GM12878 (cell line): ENCODE results near the gene PITRM1. TPM values are rescaled to one million over a fixed set of nuclear protein-coding genes. Genes with fewer than 3 reads are reported as not detected.

Experiments used
- ATAC-seq: fragments of 200-7000 bp; cut with Tn5 transposase; 3 replicates; pipeline ENCODE4 v1.9.1; 2020; ENCODE audit warnings: mild to moderate bottlenecking, moderate library complexity
- BruUV-seq: library from RNA; stranded (reverse); fragments of 400-500 nt; replicated peaks from 2 replicates; lab custom pipeline; 2021; lab: Mats Ljungman, UMichigan
- CTCF ChIA-PET: fragments of 300-600 bp; sonication (Branson Sonifier 250); formaldehyde crosslinking; extraction: SDS; loops from one replicate; lab custom pipeline; 2021; ENCODE audit warnings: inconsistent platforms; lab: Yijun Ruan, JAX
- POLR2A ChIA-PET: fragments of 350-600 bp; formaldehyde crosslinking; extraction: SDS; loops from one replicate; lab custom pipeline; 2021; ENCODE audit warnings: inconsistent platforms; lab: Charles Lee
- RAD21 ChIA-PET: fragments of 300-600 bp; sonication (Branson Sonifier 250); formaldehyde crosslinking; loops from one replicate; lab custom pipeline; 2023; ENCODE audit warnings: antibody characterized with exemption; ENCODE audit not compliant: unreplicated experiment; lab: Charles Lee
- SMC1A ChIA-PET: fragments of 300-600 bp; sonication (Branson Sonifier 250); formaldehyde crosslinking; loops from one replicate; lab custom pipeline; 2023; ENCODE audit not compliant: unreplicated experiment, uncharacterized antibody; lab: Charles Lee
- DNase-seq: peaks from one replicate; pipeline ENCODE4 v3.0.0-alpha.2; 2011; ENCODE audit warnings: low read depth, low spot score
- FAIRE-seq: peaks from 3 replicates; lab custom pipeline; 2011; peaks lifted over from hg19 to GRCh38; lab: Jason Lieb, UNC
- H2AFZ ChIP-seq: 2 replicates; pipeline ENCODE4 v1.6.0; 2011; ENCODE audit warnings: low read depth, low read length, control low read depth; ENCODE audit not compliant: control insufficient read depth
- H3K27ac ChIP-seq: 2 replicates; pipeline ENCODE4 v1.5.1; 2011; ENCODE audit warnings: control low read depth; ENCODE audit not compliant: control insufficient read depth, insufficient read depth
- H3K27me3 ChIP-seq, 2 experiments: replicated peaks in 1 of 2; 2 replicates each; pipeline versions ENCODE4 v1.6.0 to v1.6.1; 2011; ENCODE audit warnings: low read length in 1 of 2; ENCODE audit not compliant: control insufficient read depth in 2 of 2, insufficient read depth in 2 of 2
- H3K36me3 ChIP-seq, 2 experiments: 2 replicates each; pipeline ENCODE4 v1.5.1; 2011; ENCODE audit warnings: low read length in 1 of 2; ENCODE audit not compliant: control insufficient read depth in 2 of 2, insufficient read depth in 2 of 2
- H3K4me1 ChIP-seq: 2 replicates; pipeline ENCODE4 v1.6.1; 2011; ENCODE audit warnings: mild to moderate bottlenecking, low read length, moderate library complexity, mixed read lengths; ENCODE audit not compliant: control insufficient read depth, insufficient read depth
- H3K4me2 ChIP-seq: 2 replicates; pipeline ENCODE4 v1.6.0; 2011; ENCODE audit warnings: control low read depth; ENCODE audit not compliant: control insufficient read depth, insufficient read depth
- H3K4me3 ChIP-seq: fragments of 200-600 bp; sonication (generic); 2 replicates; pipeline ENCODE4 v1.5.1; 2016
- H3K79me2 ChIP-seq: 2 replicates; pipeline ENCODE4 v1.6.0; 2011; ENCODE audit warnings: low read length; ENCODE audit not compliant: control insufficient read depth, insufficient read depth
- H3K9ac ChIP-seq: 2 replicates; pipeline ENCODE4 v1.8.0; 2011; ENCODE audit warnings: low read length, control low read depth, mixed read lengths; ENCODE audit not compliant: control insufficient read depth, insufficient read depth
- H3K9me3 ChIP-seq: replicated peaks from 3 replicates; pipeline ENCODE4 v1.5.1; 2011; ENCODE audit warnings: mild to moderate bottlenecking, low read length; ENCODE audit not compliant: control insufficient read depth, insufficient read depth
- H4K20me1 ChIP-seq: 2 replicates; pipeline ENCODE4 v1.6.0; 2011; ENCODE audit not compliant: control insufficient read depth, insufficient read depth
- BRCA1 ChIP-seq: IDR thresholded peaks from 2 replicates; pipeline ENCODE4 v1.6.1; 2011; ENCODE audit warnings: low read depth, low read length, improper control_type of control experiment
- CEBPB ChIP-seq, 2 experiments: fragments of 150-350 bp in 1 of 2; IDR thresholded peaks; 2 replicates each; pipeline ENCODE4 v1.6.1; 2012 to 2014; ENCODE audit warnings: low read depth in 2 of 2, low read length in 2 of 2, borderline replicate concordance in 1 of 2, inconsistent platforms in 1 of 2
- CREM ChIP-seq: IDR thresholded peaks from 2 replicates; pipeline ENCODE4 v1.6.1; 2014; ENCODE audit warnings: antibody characterized with exemption, low read depth
- ELK1 ChIP-seq: IDR thresholded peaks from 2 replicates; pipeline ENCODE4 v1.6.1; 2012; ENCODE audit warnings: low read depth, low read length, improper control_type of control experiment
- ESRRA ChIP-seq: IDR thresholded peaks from 2 replicates; pipeline ENCODE4 v1.6.1; 2012; ENCODE audit warnings: mild to moderate bottlenecking, low read length, improper control_type of control experiment
- ETV6 ChIP-seq, 2 experiments: fragments of 450-650 bp in 1 of 2; IDR thresholded peaks in 1 of 2; conservative IDR thresholded peaks in 1 of 2; 2 replicates each; pipeline ENCODE4 v1.6.1; 2014; ENCODE audit warnings: antibody characterized with exemption in 1 of 2, borderline replicate concordance in 1 of 2, low read depth in 1 of 2, mild to moderate bottlenecking in 1 of 2, moderate library complexity in 1 of 2
- LARP7 ChIP-seq: fragments of 450-650 bp; IDR thresholded peaks from 2 replicates; pipeline ENCODE4 v1.6.1; 2017; ENCODE audit warnings: mild to moderate bottlenecking
- NFXL1 ChIP-seq: fragments of 450-650 bp; IDR thresholded peaks from 2 replicates; pipeline ENCODE4 v1.6.1; 2017; ENCODE audit warnings: antibody characterized with exemption, mild to moderate bottlenecking, borderline replicate concordance
- NFYA ChIP-seq: IDR thresholded peaks from 2 replicates; pipeline ENCODE4 v1.6.1; 2011; ENCODE audit warnings: low read depth, mild to moderate bottlenecking, low read length, improper control_type of control experiment, borderline replicate concordance
- POLR2AphosphoS2 ChIP-seq: IDR thresholded peaks from 2 replicates; pipeline ENCODE4 v1.6.1; 2011; ENCODE audit warnings: low read depth, mild to moderate bottlenecking, low read length, improper control_type of control experiment, moderate library complexity
- POU2F2 ChIP-seq: IDR thresholded peaks from 3 replicates; pipeline ENCODE4 v1.6.1; 2011; ENCODE audit warnings: low read depth, mild to moderate bottlenecking, low read length, borderline replicate concordance
- RBBP5 ChIP-seq: fragments of 200-600 bp; sonication (generic); conservative IDR thresholded peaks from 2 replicates; pipeline ENCODE4 v1.6.1; 2016
- SMAD5 ChIP-seq: IDR thresholded peaks from 2 replicates; pipeline ENCODE4 v1.6.1; 2016; ENCODE audit warnings: antibody characterized with exemption, low read depth
- SMARCA5 ChIP-seq: fragments of 450-650 bp; IDR thresholded peaks from 2 replicates; pipeline ENCODE4 v1.6.1; 2017; ENCODE audit warnings: mild to moderate bottlenecking
- YY1 ChIP-seq: IDR thresholded peaks from 2 replicates; pipeline ENCODE4 v1.6.1; 2011; ENCODE audit warnings: low read depth, mild to moderate bottlenecking, low read length
- WGBS: methylation state at CpG from one replicate; pipeline ENCODE4 v1.1.6; 2016; ENCODE audit warnings: low lambda C conversion rate; ENCODE audit not compliant: insufficient replicate concordance, insufficient coverage; ENCODE audit errors: missing lambda C conversion rate; 5-methylcytosine and 5-hydroxymethylcytosine counted together
- in situ Hi-C: fragments of 300-500 bp; cut with MboI; formaldehyde crosslinking; loops from 9 replicates; pipeline ENCODE4 v1.14.3; 2018; ENCODE audit warnings: mixed read lengths
- intact Hi-C: fragments of 100-400 bp; cut with micrococcal nuclease; formaldehyde crosslinking; loops from one replicate; pipeline ENCODE4 v1.14.2; 2022; ENCODE audit not compliant: unreplicated experiment
- polyA plus RNA-seq, 11 experiments: library from polyadenylated mRNA; depleted of rRNA in 4 of 11; unstranded in 6 of 11; stranded (reverse) in 5 of 11; fragments of >200 nt; fragmentation: Nextera tagmentation in 4 of 11; fragmentation: Illumina TruSeq in 1 of 11; extraction: Ambion mirVana in 4 of 11; extraction: Trizol in 1 of 11; gene quantifications; 1 replicate in 1 of 11; 2 replicates in 10 of 11; pipeline versions ENCODE4 v1.2.1 to v1.2.3, GENCODE V29; 2011 to 2016; ENCODE audit warnings: inconsistent platforms in 2 of 11, missing spikeins in 2 of 11, low read depth in 1 of 11
- total RNA-seq, 4 experiments: library from RNA; depleted of rRNA in 3 of 4; stranded (reverse); fragments of >200 nt in 3 of 4; fragmentation: Illumina TruSeq in 1 of 4; extraction: Trizol in 1 of 4; gene quantifications; 2 replicates each; pipeline versions ENCODE4 v1.2.1 to v1.2.3, GENCODE V29; 2013 to 2021

Gene PITRM1
- total and polyA plus RNA-seq, 10 of the 15 experiments (the other 5 are each of a cell fraction or from before 2014, with no cell fraction given), result 15.5 to 53.0 (median 45.0) TPM

- ChIA-PET POLR2A (no interaction called here), RAD21 (no interaction called here), SMC1A (no interaction called here), CTCF (no interaction called here)
- Histone ChIP-seq H3K79me2 (no peaks in the 10 kb centered on the region), H4K20me1 (no peaks in the 10 kb centered on the region), H3K4me2 (no peak overlapping the region), H3K27me3 (no peaks in the 10 kb centered on the region), H3K4me1 (no peaks in the 10 kb centered on the region), H3K27ac (no peak overlapping the region), H2AFZ (no peak overlapping the region), H3K9ac (no peak overlapping the region), H3K4me3 (no peak overlapping the region), H3K9me3 (no peaks in the 10 kb centered on the region), H3K36me3 (peaks cover 16 to 20% of the 10 kb centered on the region in 2 experiments)
- ATAC-seq (no peak), DNase-seq (no peak), FAIRE-seq (no peak)
- TF ChIP-seq RBBP5, result no peak
- no peak for TF ChIP-seq NFXL1
- TF ChIP-seq POU2F2, result no peak
- TF ChIP-seq LARP7, result no peak
- no peak for TF ChIP-seq SMARCA5
- TF ChIP-seq SMAD5, result no peak
- TF ChIP-seq NFYA, result no peak
- TF ChIP-seq CREM, result no peak
- TF ChIP-seq ESRRA, result no peak
- no peak for TF ChIP-seq ETV6 (conservative IDR thresholded peaks at IDR 0.05 in 1 of 2, IDR thresholded peaks at IDR 0.05 in 1 of 2; ENCODE audit: borderline replicate concordance in 1 of 2, low read depth in 1 of 2)
- TF ChIP-seq BRCA1, result no peak
- no peak for TF ChIP-seq ELK1
- TF ChIP-seq CEBPB (IDR thresholded peaks at IDR 0.05; ENCODE audit: borderline replicate concordance in 1 of 2, low read depth in 2 of 2, low read length in 2 of 2), result no peak
- no peak for TF ChIP-seq POLR2AphosphoS2
- TF ChIP-seq YY1, result no peak
- intact Hi-C loops (no loop called here), in situ Hi-C loops (no loop called here)
- WGBS, result 88% methylated on average over 13 of the region's 13 CpGs
- BruUV-seq, result no TSS peak
Measured at GRCh38 chr10:3151889-3152565, 20.6 kb downstream of the PITRM1 start.
